Retina (tissue), 1 donor: ENCODE results near the gene BAZ1B.
A peak's percentile ranks its signal among the peaks of the same experiment; 100 is the strongest.
"Not testable (repeated sequence)": the region's sequence is repeated elsewhere in the genome, so short reads cannot be mapped to it uniquely, and the experiment has no call there.

Source experiments
- DNase-seq: peaks from one replicate; pipeline ENCODE4 v3.0.0-alpha.2; 2016

The BAZ1B gene

DNA sequence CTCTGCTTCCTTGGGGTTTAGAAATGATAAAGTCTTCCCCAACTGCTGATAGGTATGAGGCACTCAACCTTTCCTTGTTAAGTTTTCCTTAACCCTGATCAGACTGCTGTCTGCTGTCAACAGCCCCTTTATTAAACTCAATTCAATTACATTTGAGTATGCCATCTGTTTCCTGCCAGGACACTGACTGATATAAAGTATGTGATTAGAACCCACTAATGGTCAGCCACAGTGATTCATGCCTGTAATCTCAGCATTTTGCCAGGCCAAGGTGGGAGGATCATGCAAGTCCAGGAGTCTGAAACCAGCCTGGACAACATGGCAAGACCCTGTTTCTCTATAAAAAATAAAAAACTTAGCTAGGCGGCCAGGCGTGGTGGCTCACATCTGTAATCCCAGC, 18.1 kb downstream of the BAZ1B start:
- no peak for DNase-seq

DNA sequence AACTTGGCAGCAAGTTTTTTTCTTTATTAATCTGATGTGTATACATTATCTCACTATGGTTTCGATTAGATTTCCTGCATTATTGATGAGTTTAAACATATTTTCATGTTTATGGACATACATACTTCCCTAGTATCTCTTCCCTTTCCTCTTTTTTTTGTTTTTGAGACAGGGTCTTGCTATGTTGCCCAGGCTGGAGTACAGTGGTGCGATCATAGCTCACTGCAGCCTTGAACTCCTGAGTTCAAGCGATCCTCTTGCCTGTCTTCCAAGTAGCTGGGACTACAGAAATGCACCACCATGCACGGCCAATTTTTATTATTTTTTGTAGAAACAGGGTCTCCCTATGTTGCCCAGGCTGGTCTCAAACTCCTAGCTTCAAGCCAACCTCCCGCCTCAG, 18.9 kb downstream of the BAZ1B start:
- DNase-seq: no peak

DNA sequence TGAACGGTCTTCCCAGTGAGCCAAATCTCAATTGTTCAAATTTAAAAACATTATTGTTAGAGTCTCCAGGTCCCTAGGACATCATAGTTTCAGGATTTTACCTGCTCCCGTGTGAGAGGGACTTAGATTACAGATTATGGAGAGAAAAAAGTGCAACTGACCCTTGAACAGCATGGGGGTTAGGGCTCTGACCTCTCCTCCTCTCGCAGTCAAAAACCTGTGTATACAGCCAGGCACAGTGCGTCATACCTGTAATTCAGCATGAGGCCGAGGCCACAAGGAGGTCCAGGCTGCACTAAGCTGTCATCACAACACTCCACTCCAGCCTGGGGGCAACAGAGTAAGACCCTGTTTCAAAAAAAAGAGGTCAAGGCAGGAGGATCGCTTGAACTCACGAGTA, 25.5 kb downstream of the BAZ1B start:
- no peak for DNase-seq

DNA sequence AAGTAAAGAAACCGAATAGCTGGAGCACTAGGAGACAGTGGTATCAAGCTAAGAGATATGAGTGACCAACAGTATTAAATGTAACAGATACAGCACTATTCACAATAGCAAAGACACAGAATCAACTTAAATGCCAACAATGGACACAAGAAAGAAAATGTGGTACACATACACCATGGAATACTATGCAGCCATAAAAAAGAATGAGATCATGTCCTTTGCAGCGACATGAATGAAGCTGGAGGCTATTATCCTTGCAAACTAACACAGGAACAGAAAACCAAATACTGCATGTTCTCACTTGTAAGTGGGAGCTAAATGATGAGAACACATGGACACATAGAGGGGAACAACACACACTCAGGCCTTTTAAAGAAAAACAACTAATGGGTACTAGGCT, 26.6 kb downstream of the BAZ1B start:
- not testable (repeated sequence) for DNase-seq

DNA sequence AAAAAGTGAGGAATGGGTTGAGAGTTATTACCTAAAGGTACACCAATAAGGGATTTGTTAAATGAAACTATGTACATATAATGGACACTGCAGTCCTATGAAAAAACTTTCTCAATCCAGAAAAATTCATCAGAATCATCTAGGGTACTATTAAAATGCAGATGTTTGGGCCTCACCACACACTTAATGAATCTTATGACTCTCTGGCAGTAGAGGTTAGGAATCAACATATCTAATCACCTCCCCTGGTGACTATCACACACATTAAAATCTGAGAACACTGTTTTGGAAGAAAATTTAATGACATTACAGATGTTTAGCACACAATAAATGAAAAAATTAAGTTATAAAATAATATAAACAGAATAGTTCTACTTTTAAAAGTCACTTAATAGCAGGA, 32.1 kb downstream of the BAZ1B start:
- no peak for DNase-seq

DNA sequence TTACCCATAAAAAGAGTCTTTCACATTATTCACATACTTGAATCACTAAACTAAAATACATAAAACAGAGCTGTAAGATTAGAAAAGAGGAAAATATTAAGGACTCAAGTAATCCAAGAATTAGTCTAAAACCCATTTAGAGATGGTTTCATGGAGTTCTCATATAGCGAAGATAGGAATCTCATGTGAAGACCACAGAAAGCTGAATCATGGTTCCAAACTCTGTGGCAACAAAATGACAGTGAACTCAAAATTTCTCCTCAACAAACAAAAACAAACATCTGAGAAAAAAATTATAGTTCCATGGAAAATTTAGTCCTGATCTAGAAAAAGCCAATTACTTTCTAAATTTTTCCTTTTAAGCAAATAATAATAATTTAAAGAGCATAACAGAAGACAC, 34.6 kb downstream of the BAZ1B start:
- no peak for DNase-seq

DNA sequence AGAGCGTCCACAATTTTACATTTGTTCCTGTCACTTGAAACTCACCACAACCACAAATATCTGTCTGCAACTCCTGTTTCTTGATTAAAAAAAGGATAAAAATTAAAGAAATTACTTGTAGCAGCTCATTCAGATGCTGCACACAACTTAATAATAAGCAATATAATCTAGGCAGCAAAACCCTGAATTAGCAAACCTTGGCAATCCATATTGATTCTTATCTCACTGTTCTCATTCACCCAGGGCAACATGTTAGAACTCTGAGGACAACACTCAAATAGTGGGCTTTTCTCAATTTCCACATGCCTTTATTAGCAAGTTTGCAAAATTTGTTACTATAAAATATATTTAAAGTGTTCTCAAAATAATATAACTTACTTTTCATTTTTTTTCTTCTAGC, 38.9 kb downstream of the BAZ1B start:
- no peak for DNase-seq

DNA sequence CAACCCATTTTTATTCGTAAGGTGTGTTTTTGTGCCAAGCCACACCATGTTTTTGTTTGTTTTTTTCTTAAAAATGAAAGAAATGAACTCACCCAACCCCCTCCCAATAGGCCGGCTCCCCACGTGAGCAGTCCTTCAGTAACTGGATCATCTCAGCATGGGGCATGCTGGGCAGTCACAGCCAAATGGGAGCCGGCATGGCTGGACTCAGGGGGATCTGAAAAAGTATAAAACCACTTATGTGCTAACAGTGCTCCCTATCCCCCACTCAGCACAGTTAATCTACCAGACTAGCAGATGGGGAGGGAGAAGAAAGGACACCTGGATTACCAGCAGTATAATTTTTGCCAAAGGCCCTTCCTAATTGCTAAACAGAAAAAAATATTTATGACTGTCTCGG, 39.3 kb downstream of the BAZ1B start:
- DNase-seq: no peak

DNA sequence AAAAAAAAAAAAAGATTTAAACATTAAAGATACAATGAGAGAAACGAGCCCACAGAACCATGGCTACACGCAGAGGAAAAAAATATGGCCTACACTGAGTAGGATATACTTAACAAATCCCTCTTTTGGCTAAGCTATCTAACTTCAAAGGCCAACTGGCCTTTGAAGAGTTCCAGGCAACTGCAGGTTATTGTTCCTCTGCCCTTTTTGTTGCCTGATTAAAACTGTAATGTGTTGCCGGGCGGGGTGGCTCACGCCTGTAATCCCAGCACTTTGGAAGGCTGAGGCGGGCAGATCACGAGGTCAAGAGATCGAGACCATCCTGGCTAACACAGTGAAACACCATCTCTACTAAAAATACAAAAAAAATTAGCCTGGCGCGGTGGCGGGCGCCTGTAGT, 40.6 kb downstream of the BAZ1B start:
- not testable (repeated sequence) for DNase-seq

DNA sequence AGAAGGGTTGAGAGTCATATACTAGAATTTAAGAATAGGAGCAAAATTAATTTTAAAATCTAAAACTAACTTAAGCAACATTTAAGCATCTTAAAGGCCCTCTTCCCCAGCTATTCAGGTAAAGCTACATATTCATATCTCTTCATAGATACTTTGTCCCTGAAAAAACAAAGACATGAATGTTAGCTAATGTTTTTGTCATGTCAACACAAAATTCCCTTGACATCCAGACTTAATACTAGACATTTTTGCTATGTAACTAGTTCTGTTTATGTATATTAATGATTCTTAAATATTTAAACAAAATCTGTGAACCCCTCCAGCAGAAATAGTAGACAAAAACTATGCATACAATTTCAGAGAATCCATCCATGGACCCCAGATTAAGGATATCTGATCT, 43.5 kb downstream of the BAZ1B start:
- no peak for DNase-seq

DNA sequence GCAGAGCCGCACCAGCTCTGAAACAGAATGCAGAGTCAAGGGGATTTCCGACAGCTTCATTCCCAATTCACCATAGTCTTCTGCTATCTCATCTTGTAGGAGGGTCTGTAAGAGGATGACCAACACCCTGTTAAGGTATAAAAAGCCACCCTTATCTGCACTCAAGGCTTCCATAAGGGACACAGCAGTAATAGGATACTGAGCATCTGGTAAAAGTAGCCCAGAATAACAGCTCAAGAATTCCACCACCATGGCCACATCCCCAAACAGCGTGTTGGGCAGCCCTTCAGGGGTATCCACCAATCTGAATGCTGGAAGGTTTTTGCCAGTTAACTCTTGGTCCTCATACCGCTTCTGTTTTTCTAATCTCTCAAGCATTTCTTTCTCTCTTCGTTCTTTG, 44.7 kb downstream of the BAZ1B start:
- no peak for DNase-seq

DNA sequence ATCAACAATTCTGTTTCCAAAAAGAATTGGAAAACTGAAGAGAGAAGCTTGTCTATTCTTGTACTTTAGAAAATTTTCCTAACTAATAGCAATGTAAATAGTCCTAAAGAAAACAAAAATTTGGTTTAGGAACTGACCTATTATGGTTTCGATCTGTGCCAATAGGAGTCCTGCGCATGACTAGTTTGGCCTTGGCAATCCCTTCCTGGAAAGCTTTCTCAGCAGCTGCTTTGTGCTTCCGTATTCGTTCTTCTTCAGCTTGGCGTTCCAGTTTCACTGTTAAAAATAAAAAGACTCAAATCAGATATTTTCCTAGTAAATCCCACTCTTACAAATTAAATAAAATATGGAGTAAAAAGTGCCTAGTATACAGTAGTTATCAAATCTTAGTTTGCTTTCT, 51.9 kb downstream of the BAZ1B start:
- DNase-seq: no peak

DNA sequence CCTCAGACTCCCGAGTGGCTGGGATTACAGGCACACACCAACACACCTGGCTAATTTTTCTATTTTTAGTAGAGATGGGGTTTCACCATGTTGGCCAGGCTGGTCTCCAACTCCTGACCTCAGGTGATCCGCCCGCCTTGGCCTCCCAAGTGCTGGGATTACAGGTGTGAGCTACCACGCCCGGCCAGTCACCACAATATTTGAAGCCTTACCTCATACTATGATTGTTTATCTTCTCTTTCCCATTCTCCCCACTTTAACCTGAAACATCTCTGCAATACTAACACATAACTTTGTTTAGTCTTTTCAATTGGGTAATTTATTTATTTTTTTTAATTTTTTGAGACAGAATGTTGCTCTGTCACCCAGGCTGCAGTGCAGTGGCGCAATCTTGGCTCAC, 55.0 kb downstream of the BAZ1B start:
- DNase-seq: not testable (repeated sequence)

DNA sequence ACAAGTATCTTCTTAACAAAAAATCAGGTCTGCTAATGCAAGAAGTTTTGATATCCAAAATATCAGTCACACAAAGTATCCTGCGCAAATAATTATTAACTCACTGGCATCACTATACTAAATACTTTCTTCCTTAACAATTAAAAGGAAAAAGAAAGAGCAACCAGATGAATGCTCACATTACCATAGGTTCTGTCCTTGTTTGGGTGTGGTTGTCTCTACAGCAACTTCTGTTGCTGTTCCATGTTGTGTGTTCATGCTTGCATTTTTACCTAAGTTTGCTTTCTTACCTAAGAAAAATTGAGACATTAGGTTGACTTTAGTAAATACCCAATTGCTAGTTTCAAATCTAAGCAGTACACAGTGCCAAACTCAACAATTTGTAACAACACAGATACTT, 56.0 kb downstream of the BAZ1B start:
- DNase-seq: no peak

DNA sequence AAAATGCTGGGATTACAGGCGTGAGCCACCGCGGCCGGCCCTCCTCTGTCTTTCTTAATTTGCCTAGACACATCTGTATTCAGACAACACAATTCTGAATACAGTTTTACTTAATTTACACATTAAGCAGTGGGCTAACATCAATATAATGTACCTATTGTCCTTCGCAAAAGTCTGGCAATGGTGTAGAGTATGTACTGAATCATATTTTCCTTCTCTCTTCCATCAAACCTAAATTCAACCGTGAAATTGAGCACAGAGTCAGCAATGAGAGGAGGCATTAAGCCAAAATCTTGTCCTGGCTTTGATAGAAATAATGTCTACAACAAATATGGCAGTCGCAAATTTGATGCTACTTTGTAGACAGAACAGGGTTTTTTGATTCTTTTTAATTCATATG, 58.1 kb downstream of the BAZ1B start:
- no peak for DNase-seq

DNA sequence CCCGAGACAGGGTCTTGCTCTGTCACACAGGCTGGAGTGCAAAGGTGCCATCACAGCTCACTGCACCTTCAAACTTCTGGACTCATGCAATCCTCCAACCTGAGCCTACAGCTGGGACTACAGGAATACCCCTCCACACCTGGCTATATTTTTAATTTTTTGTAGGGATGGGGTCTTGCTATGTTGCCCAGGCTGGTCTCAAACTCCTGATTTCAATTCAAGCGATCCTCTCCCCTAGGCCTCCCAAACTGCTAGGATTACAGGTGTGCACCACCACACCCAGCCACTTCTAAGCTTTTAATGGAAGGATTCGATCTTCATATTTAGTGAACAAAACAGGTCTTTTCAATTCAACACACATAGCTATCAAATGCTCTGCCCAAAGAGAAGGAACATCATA, 58.8 kb downstream of the BAZ1B start:
- no peak for DNase-seq

DNA sequence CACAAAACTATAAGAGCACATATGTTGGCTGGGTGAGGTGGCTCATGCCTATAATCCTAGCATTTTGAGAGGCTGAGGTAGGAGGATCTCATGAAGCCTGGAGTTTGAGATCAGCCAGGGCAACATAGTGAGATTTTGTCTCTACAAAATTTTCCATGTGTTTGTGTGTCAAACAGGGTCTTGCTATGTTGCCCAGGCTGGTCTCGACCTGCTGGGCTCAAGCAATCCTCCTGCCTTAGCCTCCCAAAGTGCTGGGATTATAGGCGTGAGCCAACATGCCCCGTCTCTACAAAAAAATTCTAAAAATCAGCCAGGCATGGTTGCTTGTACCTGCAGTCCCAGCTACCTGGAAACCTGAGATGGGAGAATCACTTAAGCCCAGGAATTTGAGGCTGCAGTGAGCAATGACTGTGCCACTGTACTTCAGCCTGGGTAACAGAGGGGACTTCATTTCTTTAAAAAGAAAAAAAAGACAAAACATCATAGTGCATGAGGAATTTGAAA, 60.3 kb downstream of the BAZ1B start:
- DNase-seq: no peak

DNA sequence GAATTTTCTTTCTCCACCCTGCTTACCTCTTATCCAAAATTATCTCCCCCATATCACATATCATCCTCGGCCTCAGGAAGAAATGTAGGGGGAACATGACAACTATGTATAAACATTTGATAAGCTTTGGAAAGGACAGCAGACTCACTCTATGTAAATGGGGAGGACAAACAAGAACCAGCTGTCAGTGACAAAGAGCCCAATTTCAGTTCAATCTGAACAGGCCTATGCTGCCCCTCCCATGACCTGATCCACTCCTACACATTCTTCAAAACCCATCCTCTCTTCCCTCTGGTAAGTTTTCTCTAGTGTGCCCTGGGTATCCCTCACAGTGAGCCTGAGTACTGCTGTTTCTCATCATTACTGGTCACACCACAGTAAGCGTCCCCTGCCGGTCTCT, 67.7 kb downstream of the BAZ1B start:
- no peak for DNase-seq

DNA sequence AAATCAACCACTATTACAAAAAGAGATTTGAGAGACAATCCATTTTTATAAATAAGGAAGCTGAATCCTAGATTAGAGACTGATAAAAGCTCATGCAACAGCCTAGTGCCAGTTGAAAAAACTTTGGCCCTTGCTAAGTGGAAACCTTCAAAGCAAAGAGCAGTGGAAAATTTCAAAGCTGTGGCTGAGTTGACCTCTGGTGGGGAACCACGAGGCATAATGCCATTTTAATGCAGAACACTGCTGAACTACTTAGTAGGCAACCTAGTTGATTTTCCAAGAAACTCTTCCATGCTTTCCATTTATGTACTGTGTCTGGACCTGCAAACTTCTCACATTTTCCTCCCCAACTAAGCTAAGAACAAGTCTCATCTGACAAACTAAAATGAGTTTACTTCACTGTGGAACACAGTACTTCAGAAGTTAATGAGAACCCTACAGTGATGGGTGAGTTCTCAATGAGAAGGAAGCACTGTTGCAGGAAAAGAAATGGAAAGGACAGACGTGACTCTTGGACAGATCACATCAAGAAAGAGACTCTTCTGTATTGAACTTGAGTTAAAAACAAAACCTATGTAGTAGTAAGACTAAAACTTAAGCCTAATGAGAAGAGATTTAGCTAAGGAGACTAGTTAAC, 69.0 kb downstream of the BAZ1B start:
- DNase-seq: no peak

DNA sequence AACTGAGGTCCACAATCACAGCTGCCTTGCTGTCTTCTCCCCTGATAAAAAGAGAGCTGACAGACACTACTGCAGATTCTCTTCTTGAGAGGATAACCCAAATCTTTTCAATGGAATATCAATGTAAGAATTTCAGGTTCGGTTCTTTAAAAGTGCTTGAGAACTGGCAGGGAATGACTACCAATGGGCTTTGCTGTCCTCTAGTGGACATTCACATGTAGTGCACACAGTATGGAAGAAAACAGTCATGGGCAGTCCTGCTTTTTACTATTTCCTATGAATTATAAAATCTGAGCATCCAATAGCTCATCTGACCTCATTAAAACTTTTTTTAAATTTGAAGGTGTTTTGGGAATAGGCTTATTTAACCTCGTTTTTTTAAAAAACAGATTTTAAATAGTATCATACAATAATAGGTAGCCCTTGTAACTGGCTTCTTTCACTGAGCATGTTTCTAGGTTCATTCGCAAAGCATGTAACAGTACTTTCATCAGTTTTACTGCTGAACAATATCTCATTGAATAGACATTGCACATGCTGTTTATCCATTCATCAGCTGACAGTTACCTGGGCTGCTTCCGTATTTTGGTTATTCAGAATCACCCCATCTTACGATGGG, 70.2 kb downstream of the BAZ1B start:
- DNase-seq: peak; percentile 54

DNA sequence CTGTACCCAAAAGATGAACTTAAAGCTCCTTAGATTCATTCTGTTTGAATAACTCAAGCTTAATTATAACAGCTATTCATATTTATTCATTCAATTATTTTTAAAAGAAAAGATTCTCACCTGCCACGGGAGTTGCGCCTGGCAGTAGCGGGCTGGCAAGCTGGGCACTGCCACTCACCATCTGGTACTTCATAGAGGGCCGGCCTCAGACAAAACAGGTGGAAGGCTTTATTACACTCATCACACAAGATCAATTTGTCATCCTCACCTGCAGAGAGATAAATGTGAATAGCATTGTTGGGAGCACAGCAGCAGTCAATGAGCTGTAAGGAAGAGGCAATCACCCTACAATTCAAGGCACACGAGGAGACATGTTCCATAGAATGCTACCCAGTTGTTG, 72.7 kb downstream of the BAZ1B start:
- DNase-seq: no peak

DNA sequence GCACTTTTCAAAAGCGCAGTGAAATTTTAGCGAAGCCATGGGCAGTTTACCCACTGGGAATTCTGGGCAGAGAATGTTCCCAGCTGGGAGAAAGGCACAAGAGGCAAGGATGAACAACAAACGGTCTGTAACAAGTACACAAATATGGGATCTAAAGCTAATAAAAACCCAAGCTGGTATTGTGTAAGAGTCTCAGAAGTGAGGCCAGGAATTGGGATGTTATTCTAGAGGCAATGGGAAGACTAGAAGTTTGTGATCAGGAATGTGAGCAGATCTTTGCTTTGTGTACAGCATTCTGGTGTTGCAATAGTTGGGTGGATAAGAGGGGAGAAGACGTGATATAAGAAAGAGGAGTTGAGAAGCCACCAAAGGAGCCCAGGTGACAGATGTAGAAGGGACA, 73.5 kb downstream of the BAZ1B start:
- DNase-seq: no peak

DNA sequence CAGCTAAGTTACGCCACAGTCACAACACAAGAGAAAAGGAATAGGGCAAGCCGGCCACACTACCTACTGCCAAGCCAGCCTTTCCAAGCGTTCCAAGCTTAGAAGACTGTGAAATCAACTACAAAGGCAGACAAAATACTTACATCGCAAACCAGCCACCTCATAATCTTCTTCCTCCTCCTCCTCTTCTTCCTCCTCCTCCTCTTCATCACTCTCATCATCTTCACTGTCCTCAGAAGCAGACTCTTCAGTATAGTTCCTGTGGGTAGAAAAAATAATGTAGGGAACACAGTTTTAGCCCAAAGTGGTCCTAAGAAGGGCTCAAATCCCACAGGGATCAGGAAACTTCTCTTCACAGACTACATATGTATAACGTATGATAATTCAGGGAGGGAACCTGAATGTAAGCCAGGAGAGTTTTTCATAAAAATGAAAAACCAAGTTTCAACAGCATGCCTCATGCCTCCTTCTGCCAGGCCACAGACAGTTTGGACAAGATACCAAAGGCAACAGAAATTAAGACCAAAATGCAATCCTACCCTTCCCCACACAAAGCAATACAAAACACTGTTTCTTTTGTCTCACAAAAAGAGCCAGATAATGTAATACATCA, 74.9 kb downstream of the BAZ1B start:
- no peak for DNase-seq

DNA sequence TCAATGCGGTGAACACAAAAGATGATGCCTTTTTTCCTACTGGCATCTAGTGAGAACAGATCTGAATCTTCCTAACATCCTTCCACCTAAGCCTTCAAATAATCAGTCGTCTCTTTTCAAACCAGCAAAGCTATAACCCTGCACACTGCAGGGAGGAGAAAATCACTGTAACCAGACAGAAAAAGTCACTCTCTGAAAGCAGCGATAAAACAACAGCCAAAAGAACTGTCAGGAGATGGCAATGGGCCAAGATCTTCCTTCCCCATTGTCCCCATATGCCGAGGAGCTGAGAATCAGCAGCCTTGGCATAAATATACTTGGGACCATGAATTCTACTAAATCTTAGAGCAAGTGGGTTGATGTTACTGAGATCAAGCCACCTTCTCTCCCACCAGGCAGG, 75.4 kb downstream of the BAZ1B start:
- DNase-seq: no peak
